Neural cell (in vitro differentiated cells): ENCODE results near the gene NACC1.

Experiments
- EP300 ChIP-seq: fragments of 450-650 bp; conservative IDR thresholded peaks from 2 replicates; pipeline ENCODE4 v1.6.1; 2014; ENCODE audit warnings: antibody characterized with exemption, mild to moderate bottlenecking, moderate library complexity; ENCODE audit not compliant: poor library complexity, severe bottlenecking
- EZH2 ChIP-seq: fragments of 200-600, 300-800 bp; shearing (Covaris generic), sonication (generic); IDR thresholded peaks from 2 replicates; pipeline ENCODE4 v1.6.1; 2014; ENCODE audit warnings: antibody characterized with exemption, low read length, borderline replicate concordance, mild to moderate bottlenecking; ENCODE audit not compliant: insufficient read depth, poor library complexity, severe bottlenecking
- MXI1 ChIP-seq: fragments of 450-650 bp; conservative IDR thresholded peaks from 2 replicates; pipeline ENCODE4 v1.6.1; 2014; ENCODE audit warnings: antibody characterized with exemption, mild to moderate bottlenecking; ENCODE audit not compliant: poor library complexity, severe bottlenecking
- POLR2AphosphoS5 ChIP-seq: IDR thresholded peaks from 2 replicates; pipeline ENCODE4 v1.6.1; 2012
- REST ChIP-seq: IDR thresholded peaks from 2 replicates; pipeline ENCODE4 v1.6.1; 2012; ENCODE audit warnings: borderline replicate concordance
- SMC3 ChIP-seq: fragments of 450-650 bp; conservative IDR thresholded peaks from 2 replicates; pipeline ENCODE4 v1.6.1; 2014; ENCODE audit warnings: antibody characterized with exemption, mild to moderate bottlenecking, moderate library complexity; ENCODE audit not compliant: poor library complexity
- TAF1 ChIP-seq: IDR thresholded peaks from 2 replicates; pipeline ENCODE4 v1.6.1; 2012; ENCODE audit warnings: low read depth
- TF ChIP-seq, protein P1 (sequence below): fragments of 450-650 bp; IDR thresholded peaks from 2 replicates; pipeline ENCODE4 v1.5.1; 2014; ENCODE audit warnings: antibody characterized with exemption, mild to moderate bottlenecking, moderate library complexity; ENCODE audit not compliant: poor library complexity, severe bottlenecking

DNA sequence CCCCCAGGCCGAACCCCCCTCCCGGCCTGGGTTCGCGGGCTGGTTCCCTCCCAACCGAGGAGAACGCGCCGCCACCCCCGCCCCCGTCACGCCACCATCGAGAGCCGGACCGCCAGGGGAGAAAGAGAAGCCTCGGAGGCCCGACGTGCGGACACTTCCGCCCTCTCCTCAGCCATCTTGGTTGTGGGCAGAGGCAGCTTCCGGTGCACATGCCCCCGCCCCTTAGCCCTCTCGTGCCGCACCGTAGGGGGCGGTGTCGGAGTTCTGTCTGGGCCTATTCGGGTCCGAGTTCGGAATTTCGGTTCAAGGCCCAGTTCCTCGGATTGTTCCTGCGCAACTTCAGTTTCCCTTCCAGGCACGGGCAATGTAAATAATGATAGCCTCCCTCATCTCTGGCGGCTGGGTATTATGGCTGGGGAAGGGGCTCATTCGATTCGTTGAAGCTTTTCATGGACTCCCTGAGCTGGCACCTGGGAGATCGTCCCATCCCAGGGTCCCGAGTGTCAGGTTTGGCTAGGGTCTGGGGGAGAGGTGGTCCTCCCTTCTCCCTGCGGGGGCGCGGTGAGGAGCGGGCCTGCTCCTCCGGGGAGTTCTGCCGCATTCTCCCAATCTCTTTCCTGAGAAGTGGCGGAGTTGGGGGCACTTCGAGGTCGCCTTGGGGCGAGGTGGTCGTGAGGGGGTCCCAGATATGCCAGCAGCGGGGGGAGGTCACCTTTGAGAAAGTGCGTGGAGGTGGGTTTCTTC lies 32.3 kb downstream of the NACC1 start, which contains the start of the genes IER2 and STX10:
- TF ChIP-seq, protein P1, sequence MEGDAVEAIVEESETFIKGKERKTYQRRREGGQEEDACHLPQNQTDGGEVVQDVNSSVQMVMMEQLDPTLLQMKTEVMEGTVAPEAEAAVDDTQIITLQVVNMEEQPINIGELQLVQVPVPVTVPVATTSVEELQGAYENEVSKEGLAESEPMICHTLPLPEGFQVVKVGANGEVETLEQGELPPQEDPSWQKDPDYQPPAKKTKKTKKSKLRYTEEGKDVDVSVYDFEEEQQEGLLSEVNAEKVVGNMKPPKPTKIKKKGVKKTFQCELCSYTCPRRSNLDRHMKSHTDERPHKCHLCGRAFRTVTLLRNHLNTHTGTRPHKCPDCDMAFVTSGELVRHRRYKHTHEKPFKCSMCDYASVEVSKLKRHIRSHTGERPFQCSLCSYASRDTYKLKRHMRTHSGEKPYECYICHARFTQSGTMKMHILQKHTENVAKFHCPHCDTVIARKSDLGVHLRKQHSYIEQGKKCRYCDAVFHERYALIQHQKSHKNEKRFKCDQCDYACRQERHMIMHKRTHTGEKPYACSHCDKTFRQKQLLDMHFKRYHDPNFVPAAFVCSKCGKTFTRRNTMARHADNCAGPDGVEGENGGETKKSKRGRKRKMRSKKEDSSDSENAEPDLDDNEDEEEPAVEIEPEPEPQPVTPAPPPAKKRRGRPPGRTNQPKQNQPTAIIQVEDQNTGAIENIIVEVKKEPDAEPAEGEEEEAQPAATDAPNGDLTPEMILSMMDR = peak; percentile 76
- peak; percentile 48 for TF ChIP-seq EP300
- TF ChIP-seq POLR2AphosphoS5 = peak; percentile 88
- TF ChIP-seq EZH2 = no peak
- TF ChIP-seq REST = peak; percentile 81
- TF ChIP-seq MXI1 = peak; percentile 66
- TF ChIP-seq SMC3 = no peak
- peak; percentile 63 for TF ChIP-seq TAF1
